Measurements from ENCODE around the gene YIPF7. TPM values are rescaled to one million over a fixed set of nuclear protein-coding genes. Genes with fewer than 3 reads are reported as not detected.

Gene YIPF7
- total and polyA plus RNA-seq, 2 experiments from 2014 or later = 0.30 TPM; not detected in 1

GRCh38 chr4:44583393-44583792 is 68.0 kb downstream of the YIPF7 start:
- H3K4me2 ChIP-seq = no peak overlapping the region

GRCh38 chr4:44580231-44580630 is 71.2 kb downstream of the YIPF7 start:
- Histone ChIP-seq H3K4me3 (no peak overlapping the region), H3K4me2 (no peak overlapping the region), H3K9me2 (replicated peaks; ENCODE audit: insufficient read depth) (no peaks in the 10 kb centered on the region), H3K27ac (no peak overlapping the region), H4K20me1 (ENCODE audit: insufficient read depth, poor library complexity, severe bottlenecking) (no peaks in the 10 kb centered on the region), H3K9me3 (ENCODE audit: low read depth) (no peaks in the 10 kb centered on the region), H3K79me2 (no peaks in the 10 kb centered on the region), H3K27me3 (no peaks in the 10 kb centered on the region), H2AFZ (no peak overlapping the region), H3K4me1 (ENCODE audit: insufficient read depth) (no peaks in the 10 kb centered on the region), H3K36me3 (replicated peaks; ENCODE audit: insufficient read depth, low read depth) (no peaks in the 10 kb centered on the region)
- TF ChIP-seq EZH2 (IDR thresholded peaks at IDR 0.05; ENCODE audit: borderline replicate concordance) (no peak), CTCF (IDR thresholded peaks at IDR 0.05; ENCODE audit: poor library complexity) (no peak), EZH2phosphoT487 (IDR thresholded peaks at IDR 0.05; ENCODE audit: low read depth, severe bottlenecking, unreplicated experiment) (no peak)
- DNase-seq (ENCODE audit: low spot score) = no peak

More at GRCh38 chr4:44583393-44583792, 68.0 kb downstream of the YIPF7 start:
- H3K27me3 ChIP-seq = no peaks in the 10 kb centered on the region
- no peaks in the 10 kb centered on the region for H4K20me1 ChIP-seq (ENCODE audit: insufficient read depth, poor library complexity, severe bottlenecking)
- WGBS (ENCODE audit: low lambda C conversion rate, missing lambda C conversion rate) = 77% methylated on average over 3 of the region's 3 CpGs
- H3K79me2 ChIP-seq = no peaks in the 10 kb centered on the region
- TF ChIP-seq CTCF (IDR thresholded peaks at IDR 0.05; ENCODE audit: poor library complexity) = no peak
- no peak for TF ChIP-seq EZH2phosphoT487 (IDR thresholded peaks at IDR 0.05; ENCODE audit: low read depth, severe bottlenecking, unreplicated experiment)
- TF ChIP-seq EZH2 (IDR thresholded peaks at IDR 0.05; ENCODE audit: borderline replicate concordance) = no peak
- H3K9me3 ChIP-seq (ENCODE audit: low read depth) = no peaks in the 10 kb centered on the region
- no peak for DNase-seq (ENCODE audit: low spot score)
- H2AFZ ChIP-seq = no peak overlapping the region
- H3K27ac ChIP-seq = no peak overlapping the region
- H3K36me3 ChIP-seq (replicated peaks; ENCODE audit: insufficient read depth, low read depth) = no peaks in the 10 kb centered on the region
- no peaks in the 10 kb centered on the region for H3K9me2 ChIP-seq (replicated peaks; ENCODE audit: insufficient read depth)
- no peaks in the 10 kb centered on the region for H3K4me1 ChIP-seq (ENCODE audit: insufficient read depth)
- no peak overlapping the region for H3K4me3 ChIP-seq

GRCh38 chr4:44578954-44579353 is 72.5 kb downstream of the YIPF7 start:
- Histone ChIP-seq H3K36me3 (replicated peaks; ENCODE audit: insufficient read depth, low read depth) (no peaks in the 10 kb centered on the region), H3K9me2 (replicated peaks; ENCODE audit: insufficient read depth) (no peaks in the 10 kb centered on the region), H3K4me1 (ENCODE audit: insufficient read depth) (no peaks in the 10 kb centered on the region), H3K27ac (no peak overlapping the region), H2AFZ (no peak overlapping the region), H3K4me3 (no peak overlapping the region), H3K9me3 (ENCODE audit: low read depth) (no peaks in the 10 kb centered on the region), H4K20me1 (ENCODE audit: insufficient read depth, poor library complexity, severe bottlenecking) (no peaks in the 10 kb centered on the region), H3K27me3 (no peaks in the 10 kb centered on the region), H3K79me2 (no peaks in the 10 kb centered on the region), H3K4me2 (no peak overlapping the region)
- 0% methylated on average over 1 of the region's 1 CpG for WGBS (ENCODE audit: low lambda C conversion rate, missing lambda C conversion rate)
- TF ChIP-seq EZH2phosphoT487 (IDR thresholded peaks at IDR 0.05; ENCODE audit: low read depth, severe bottlenecking, unreplicated experiment) (no peak), EZH2 (IDR thresholded peaks at IDR 0.05; ENCODE audit: borderline replicate concordance) (no peak), CTCF (IDR thresholded peaks at IDR 0.05; ENCODE audit: poor library complexity) (no peak)
- DNase-seq (ENCODE audit: low spot score) = no peak

Other genes starting within 250 kb of the YIPF7 start
- gene KCTD8, start 202.8 kb downstream of the YIPF7 start, total RNA-seq = 0.48 and 1.5 TPM in 2 replicates
- 0.35 and 0.97 TPM in 2 replicates for gene KCTD8, start 202.8 kb downstream of the YIPF7 start, polyA plus RNA-seq
- gene GUF1, start 26.8 kb upstream of the YIPF7 start, total RNA-seq = 16.4 and 17.5 TPM in 2 replicates
- gene GUF1, start 26.8 kb upstream of the YIPF7 start, polyA plus RNA-seq = 10.9 and 13.7 TPM in 2 replicates
- gene GNPDA2, start 74.9 kb upstream of the YIPF7 start, total RNA-seq = 20.3 and 22.4 TPM in 2 replicates
- 8.8 and 10.5 TPM in 2 replicates for gene GNPDA2, start 74.9 kb upstream of the YIPF7 start, polyA plus RNA-seq

Data from hepatocyte (in vitro differentiated cells).